Natural killer cell (primary cell): ENCODE measurements around the gene IBA57. TPM values are rescaled to one million over a fixed set of nuclear protein-coding genes. Genes with fewer than 3 reads are reported as not detected.

Experiments used
- ATAC-seq, 3 donors: fragments of 150-1000 bp in 2 of 3; fragments of 200-7000 bp in 1 of 3; cut with Tn5 transposase; 1 replicate in 1 of 3; 2 replicates in 2 of 3; pipeline ENCODE4 v1.10.0; 2021; ENCODE audit warnings: mild to moderate bottlenecking in 2 of 3, moderate library complexity in 2 of 3
- DNase-seq, 2 donors: peaks; one replicate each; pipeline versions ENCODE4 v3.0.0 to v3.0.0-alpha.2; 2013 to 2021; ENCODE audit warnings: mixed read lengths in 1 of 2
- H3K27ac ChIP-seq: one replicate; pipeline ENCODE4 v1.5.1; 2013; ENCODE audit warnings: mild to moderate bottlenecking, low read length
- H3K27me3 ChIP-seq: one replicate; pipeline ENCODE4 v1.6.1; 2013; ENCODE audit warnings: low read length; ENCODE audit not compliant: control insufficient read depth, insufficient read depth
- H3K36me3 ChIP-seq: one replicate; pipeline ENCODE4 v1.6.1; 2013; ENCODE audit warnings: low read length; ENCODE audit not compliant: control insufficient read depth, insufficient read depth
- H3K4me1 ChIP-seq: one replicate; pipeline ENCODE4 v1.6.1; 2013; ENCODE audit warnings: low read length; ENCODE audit not compliant: control insufficient read depth, insufficient read depth
- H3K4me3 ChIP-seq: one replicate; pipeline ENCODE4 v1.5.1; 2013; ENCODE audit warnings: low read length
- H3K9me3 ChIP-seq: one replicate; pipeline ENCODE4 v1.6.1; 2013; ENCODE audit warnings: low read length; ENCODE audit not compliant: control insufficient read depth, insufficient read depth
- H3K27ac Mint-ChIP-seq, 2 donors: one replicate each; pipeline ENCODE4 v1.8.0; 2022; ENCODE audit warnings: mild to moderate bottlenecking in 2 of 2, mixed read lengths in 2 of 2, moderate library complexity in 1 of 2
- H3K27me3 Mint-ChIP-seq, 2 donors: one replicate each; pipeline ENCODE4 v1.8.0; 2022; ENCODE audit warnings: low read depth in 2 of 2, mixed read lengths in 2 of 2
- H3K36me3 Mint-ChIP-seq: one replicate; pipeline ENCODE4 v1.8.0; 2022; ENCODE audit warnings: mixed read lengths
- H3K4me1 Mint-ChIP-seq, 2 donors: one replicate each; pipeline ENCODE4 v1.8.0; 2022; ENCODE audit warnings: mixed read lengths in 2 of 2
- H3K4me3 Mint-ChIP-seq: one replicate; pipeline ENCODE4 v1.8.0; 2022; ENCODE audit warnings: mild to moderate bottlenecking, moderate library complexity, mixed read lengths
- H3K9me3 Mint-ChIP-seq, 2 donors: one replicate each; pipeline ENCODE4 v1.8.0; 2022; ENCODE audit warnings: mixed read lengths in 2 of 2
- CTCF ChIP-seq: fragments of 200-600 bp; IDR thresholded peaks from one replicate; pipeline ENCODE4 v1.8.0; 2022; ENCODE audit warnings: antibody characterized with exemption
- WGBS: methylation state at CpG from one replicate; pipeline ENCODE4 v1.1.7; 2013; ENCODE audit warnings: missing lambda C conversion rate; ENCODE audit not compliant: insufficient coverage; 5-methylcytosine and 5-hydroxymethylcytosine counted together
- intact Hi-C: fragments of 100-400 bp; cut with micrococcal nuclease; formaldehyde crosslinking; loops from one replicate; pipeline ENCODE4 v1.14.2; 2022
- total RNA-seq, 4 donors: library from RNA; stranded (reverse); fragments of 120-200 nt in 1 of 4; gene quantifications; one replicate each; pipeline versions ENCODE4 v1.2.3 to v1.2.4, GENCODE V29; 2013 to 2022

The IBA57 gene
- total RNA-seq, 3 donors from 2014 or later (not counting 1 experiment from before 2014, with no cell fraction given): 13.3 to 14.1 (median 13.8) TPM

GRCh38 chr1:228204958-228205357, 39.4 kb downstream of the IBA57 start:
- DNase-seq: no peak
- H3K9me3 ChIP-seq: no peaks in the 10 kb centered on the region
- H3K27me3 Mint-ChIP-seq: no peaks in the 10 kb centered on the region
- H3K9me3 Mint-ChIP-seq: no peaks in the 10 kb centered on the region
- H3K4me1 Mint-ChIP-seq: no peaks in the 10 kb centered on the region
- H3K27me3 ChIP-seq: no peaks in the 10 kb centered on the region
- H3K4me3 ChIP-seq: no peak overlapping the region
- H3K27ac ChIP-seq: no peak overlapping the region
- 69% methylated on average over 8 of the region's 8 CpGs for WGBS
- no peaks in the 10 kb centered on the region for H3K4me1 ChIP-seq
- intact Hi-C loops: no loop called here
- no peaks in the 10 kb centered on the region for H3K36me3 Mint-ChIP-seq
- no peak for TF ChIP-seq CTCF
- H3K36me3 ChIP-seq: no peaks in the 10 kb centered on the region
- H3K4me3 Mint-ChIP-seq: no peak overlapping the region
- no peak overlapping the region for H3K27ac Mint-ChIP-seq
- ATAC-seq: no peak

- no peaks in the 10 kb centered on the region for H3K4me1 ChIP-seq
- Mint-ChIP-seq H3K9me3 (no peaks in the 10 kb centered on the region), H3K4me3 (no peak overlapping the region), H3K27ac (no peak overlapping the region), H3K4me1 (no peaks in the 10 kb centered on the region), H3K27me3 (no peaks in the 10 kb centered on the region), H3K36me3 (no peaks in the 10 kb centered on the region)
- intact Hi-C loops: no loop called here
- H3K9me3 ChIP-seq: no peaks in the 10 kb centered on the region
- H3K27me3 ChIP-seq: no peaks in the 10 kb centered on the region
- no peak for DNase-seq
- no peaks in the 10 kb centered on the region for H3K36me3 ChIP-seq
- H3K27ac ChIP-seq: no peak overlapping the region
- no peak for ATAC-seq
- no peak overlapping the region for H3K4me3 ChIP-seq
- WGBS: 47% methylated on average over 15 of the region's 15 CpGs
- TF ChIP-seq CTCF: no peak
These were observed 40.2 kb downstream of the IBA57 start for GRCh38 chr1:228205526-228206436.

GRCh38 chr1:228206582-228207351, 41.2 kb downstream of the IBA57 start:
- WGBS: 73% methylated on average over 16 of the region's 16 CpGs
- Histone ChIP-seq H3K36me3 (no peaks in the 10 kb centered on the region), H3K4me3 (no peak overlapping the region), H3K4me1 (no peaks in the 10 kb centered on the region), H3K9me3 (no peaks in the 10 kb centered on the region), H3K27ac (no peak overlapping the region), H3K27me3 (no peaks in the 10 kb centered on the region)
- DNase-seq (no peak), ATAC-seq (no peak)
- Mint-ChIP-seq H3K9me3 (no peaks in the 10 kb centered on the region), H3K36me3 (no peaks in the 10 kb centered on the region), H3K4me3 (no peak overlapping the region), H3K4me1 (no peaks in the 10 kb centered on the region), H3K27ac (no peak overlapping the region), H3K27me3 (no peaks in the 10 kb centered on the region)
- no peak for TF ChIP-seq CTCF
- intact Hi-C loops: no loop called here
